ENCODE data around the gene NAALADL2.

Gene NAALADL2

GRCh38 chr3:175325440-175325839, 466.3 kb downstream of the NAALADL2 start:
- Histone ChIP-seq H3K9ac (ENCODE audit: low read depth, low read length) (no peak overlapping the region), H3K4me1 (ENCODE audit: insufficient read depth, low read length) (no peaks in the 10 kb centered on the region), H3K36me3 (ENCODE audit: insufficient read depth, low read length) (no peaks in the 10 kb centered on the region), H3K9me3 (ENCODE audit: control insufficient read depth, insufficient read depth, low read length) (no peaks in the 10 kb centered on the region)

- Histone ChIP-seq H3K9ac (ENCODE audit: low read depth, low read length) (no peak overlapping the region), H3K36me3 (ENCODE audit: insufficient read depth, low read length) (no peaks in the 10 kb centered on the region), H3K4me1 (ENCODE audit: insufficient read depth, low read length) (no peaks in the 10 kb centered on the region), H3K9me3 (ENCODE audit: control insufficient read depth, insufficient read depth, low read length) (no peaks in the 10 kb centered on the region)
Observed at GRCh38 chr3:175326041-175326440, 466.9 kb downstream of the NAALADL2 start.

GRCh38 chr3:175329373-175329772, 470.2 kb downstream of the NAALADL2 start:
- no peaks in the 10 kb centered on the region for H3K9me3 ChIP-seq (ENCODE audit: control insufficient read depth, insufficient read depth, low read length)
- no peaks in the 10 kb centered on the region for H3K36me3 ChIP-seq (ENCODE audit: insufficient read depth, low read length)
- no peaks in the 10 kb centered on the region for H3K4me1 ChIP-seq (ENCODE audit: insufficient read depth, low read length)
- no peak overlapping the region for H3K9ac ChIP-seq (ENCODE audit: low read depth, low read length)

DNA sequence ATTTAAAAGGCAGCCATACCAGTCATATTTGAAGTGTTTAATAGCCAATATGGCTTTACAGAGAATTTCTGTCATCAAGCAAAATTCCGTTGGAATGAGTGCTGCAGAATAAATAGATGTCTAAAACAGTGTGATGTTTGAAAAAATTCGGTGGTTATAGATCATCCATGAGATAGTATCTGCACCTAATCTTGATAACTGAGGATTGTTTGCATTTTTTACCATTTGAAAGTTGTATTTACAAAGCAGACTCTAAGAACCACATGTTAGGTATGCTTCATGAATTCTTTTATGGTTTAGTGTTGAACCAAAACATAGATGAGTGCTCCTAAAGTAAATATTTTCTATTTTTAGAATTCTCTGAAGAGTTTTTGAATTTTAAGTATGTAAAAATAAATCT, 476.1 kb downstream of the NAALADL2 start:
- Histone ChIP-seq H3K9ac (ENCODE audit: low read depth, low read length) (no peak overlapping the region), H3K4me1 (ENCODE audit: insufficient read depth, low read length) (no peaks in the 10 kb centered on the region), H3K9me3 (ENCODE audit: control insufficient read depth, insufficient read depth, low read length) (no peaks in the 10 kb centered on the region), H3K36me3 (ENCODE audit: insufficient read depth, low read length) (no peaks in the 10 kb centered on the region)

DNA sequence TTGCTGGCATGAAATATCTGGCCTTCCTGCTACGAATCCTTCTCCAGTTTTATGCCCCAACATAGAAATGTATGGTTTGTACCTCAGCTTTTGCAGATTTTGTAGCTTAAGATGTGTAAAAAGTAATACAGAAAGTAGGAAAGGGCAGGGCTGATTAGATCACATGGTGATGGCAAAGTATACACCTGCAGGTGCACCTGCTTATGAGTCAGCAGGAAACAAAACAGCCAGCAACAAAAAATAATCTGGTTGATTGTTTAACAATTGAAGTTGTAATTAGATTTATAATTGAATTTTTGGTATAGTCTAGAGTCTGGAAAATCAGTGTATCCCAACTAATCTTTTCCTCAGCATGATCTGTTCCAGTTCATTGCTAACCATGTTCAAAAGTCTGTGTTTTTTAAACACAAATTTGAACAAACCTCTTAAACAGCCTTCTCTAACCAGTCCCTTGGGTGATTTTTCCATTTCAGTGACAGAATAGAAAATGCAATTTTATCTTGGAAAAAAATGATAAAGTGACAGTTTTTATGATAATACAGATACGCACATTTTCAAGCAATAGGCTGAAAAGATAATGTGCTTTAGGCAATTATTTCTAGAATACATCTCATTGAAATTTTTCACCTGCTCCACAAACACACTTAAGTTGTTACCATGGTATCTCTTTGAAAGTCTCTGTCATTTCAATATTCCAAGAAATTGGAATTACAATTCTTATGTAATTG, 477.4 kb downstream of the NAALADL2 start:
- no peaks in the 10 kb centered on the region for H3K36me3 ChIP-seq (ENCODE audit: insufficient read depth, low read length)
- no peaks in the 10 kb centered on the region for H3K4me1 ChIP-seq (ENCODE audit: insufficient read depth, low read length)
- no peak overlapping the region for H3K9ac ChIP-seq (ENCODE audit: low read depth, low read length)
- no peaks in the 10 kb centered on the region for H3K9me3 ChIP-seq (ENCODE audit: control insufficient read depth, insufficient read depth, low read length)

DNA sequence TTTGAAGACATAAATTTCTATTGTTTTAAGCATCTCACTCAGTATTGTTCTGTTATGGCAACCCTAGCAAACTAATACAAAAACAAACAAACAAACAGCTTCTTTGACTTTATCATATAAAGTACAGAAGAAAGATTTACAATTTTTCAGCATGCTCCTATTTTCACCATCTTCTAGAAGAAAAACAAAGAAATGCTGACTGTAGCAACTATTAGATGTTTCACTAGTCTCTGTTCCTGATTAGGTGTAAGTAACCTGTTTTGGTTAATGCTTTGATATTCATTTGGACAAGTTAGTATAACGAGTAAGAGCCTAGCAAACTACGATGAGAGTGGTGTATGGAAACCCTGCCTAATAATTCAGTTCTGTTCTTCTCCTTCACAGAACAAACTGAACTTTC, 478.5 kb downstream of the NAALADL2 start:
- no peaks in the 10 kb centered on the region for H3K36me3 ChIP-seq (ENCODE audit: insufficient read depth, low read length)
- H3K9me3 ChIP-seq (ENCODE audit: control insufficient read depth, insufficient read depth, low read length): no peaks in the 10 kb centered on the region
- no peaks in the 10 kb centered on the region for H3K4me1 ChIP-seq (ENCODE audit: insufficient read depth, low read length)
- no peak overlapping the region for H3K9ac ChIP-seq (ENCODE audit: low read depth, low read length)

DNA sequence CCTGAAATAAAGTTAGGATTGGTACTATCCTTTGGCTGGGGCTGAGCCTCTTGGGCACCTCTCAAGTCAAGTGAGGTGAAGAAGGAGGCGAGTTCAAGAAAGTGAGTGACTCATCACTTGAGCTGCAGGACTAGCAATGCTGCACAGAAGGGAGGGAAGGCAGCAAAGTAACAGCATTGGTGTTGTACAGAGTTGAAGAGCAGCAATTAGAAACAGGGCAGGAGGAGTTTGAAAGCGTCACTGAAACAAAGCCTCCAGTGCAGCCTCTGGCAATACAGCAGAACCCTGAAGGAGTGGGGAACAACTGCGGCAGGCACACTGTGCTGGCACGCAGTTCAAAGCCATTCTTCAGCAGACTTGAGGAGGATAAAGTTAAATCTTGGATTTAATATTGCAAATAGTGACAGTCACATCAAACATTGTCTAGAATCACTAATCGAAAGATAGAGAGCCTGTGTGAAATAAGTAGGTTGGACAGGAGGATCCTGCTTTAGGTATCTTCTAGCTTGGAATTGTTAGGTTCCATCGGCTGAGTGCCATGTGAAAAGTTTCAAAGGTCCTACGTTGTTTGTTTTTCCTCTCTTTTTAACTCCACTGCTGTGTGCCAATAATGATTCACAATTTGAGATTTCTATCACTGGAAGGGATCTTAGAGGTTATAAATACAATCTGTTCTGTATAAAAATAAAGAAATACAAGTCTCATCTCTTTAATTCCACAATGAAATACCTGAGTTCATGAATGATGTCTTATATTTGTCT, 479.8 kb downstream of the NAALADL2 start:
- H3K9ac ChIP-seq (ENCODE audit: low read depth, low read length): no peak overlapping the region
- no peaks in the 10 kb centered on the region for H3K9me3 ChIP-seq (ENCODE audit: control insufficient read depth, insufficient read depth, low read length)
- no peaks in the 10 kb centered on the region for H3K36me3 ChIP-seq (ENCODE audit: insufficient read depth, low read length)
- H3K4me1 ChIP-seq (ENCODE audit: insufficient read depth, low read length): no peaks in the 10 kb centered on the region

GRCh38 chr3:175340338-175341015, 481.3 kb downstream of the NAALADL2 start:
- no peaks in the 10 kb centered on the region for H3K36me3 ChIP-seq (ENCODE audit: insufficient read depth, low read length)
- H3K4me1 ChIP-seq (ENCODE audit: insufficient read depth, low read length): no peaks in the 10 kb centered on the region
- H3K9ac ChIP-seq (ENCODE audit: low read depth, low read length): no peak overlapping the region
- H3K9me3 ChIP-seq (ENCODE audit: control insufficient read depth, insufficient read depth, low read length): no peaks in the 10 kb centered on the region

DNA sequence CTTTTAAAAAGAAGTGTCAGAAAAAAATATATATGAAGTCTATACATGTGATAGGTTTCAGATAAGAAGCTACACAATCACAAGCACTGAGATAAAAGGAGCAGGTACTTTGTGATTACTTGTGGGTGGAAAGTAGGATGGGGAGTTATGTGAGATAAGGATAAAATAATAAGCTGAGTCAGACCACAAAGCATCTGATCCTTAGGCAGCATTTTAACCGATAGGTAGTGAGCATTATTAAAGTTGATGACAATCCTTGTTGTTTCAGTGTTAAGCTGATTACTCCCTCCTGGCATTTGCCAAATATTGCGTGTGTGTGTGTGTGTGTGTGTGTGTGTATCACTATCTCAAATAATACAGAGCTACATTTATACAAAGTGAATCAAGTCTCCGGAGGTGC, 483.1 kb downstream of the NAALADL2 start:
- Histone ChIP-seq H3K36me3 (ENCODE audit: insufficient read depth, low read length) (no peaks in the 10 kb centered on the region), H3K9ac (ENCODE audit: low read depth, low read length) (no peak overlapping the region), H3K9me3 (ENCODE audit: control insufficient read depth, insufficient read depth, low read length) (no peaks in the 10 kb centered on the region), H3K4me1 (ENCODE audit: insufficient read depth, low read length) (no peaks in the 10 kb centered on the region)

- Histone ChIP-seq H3K9ac (ENCODE audit: low read depth, low read length) (no peak overlapping the region), H3K4me1 (ENCODE audit: insufficient read depth, low read length) (no peaks in the 10 kb centered on the region), H3K9me3 (ENCODE audit: control insufficient read depth, insufficient read depth, low read length) (no peaks in the 10 kb centered on the region), H3K36me3 (ENCODE audit: insufficient read depth, low read length) (no peaks in the 10 kb centered on the region)
Observed at GRCh38 chr3:175343946-175344345, 484.8 kb downstream of the NAALADL2 start.

DNA sequence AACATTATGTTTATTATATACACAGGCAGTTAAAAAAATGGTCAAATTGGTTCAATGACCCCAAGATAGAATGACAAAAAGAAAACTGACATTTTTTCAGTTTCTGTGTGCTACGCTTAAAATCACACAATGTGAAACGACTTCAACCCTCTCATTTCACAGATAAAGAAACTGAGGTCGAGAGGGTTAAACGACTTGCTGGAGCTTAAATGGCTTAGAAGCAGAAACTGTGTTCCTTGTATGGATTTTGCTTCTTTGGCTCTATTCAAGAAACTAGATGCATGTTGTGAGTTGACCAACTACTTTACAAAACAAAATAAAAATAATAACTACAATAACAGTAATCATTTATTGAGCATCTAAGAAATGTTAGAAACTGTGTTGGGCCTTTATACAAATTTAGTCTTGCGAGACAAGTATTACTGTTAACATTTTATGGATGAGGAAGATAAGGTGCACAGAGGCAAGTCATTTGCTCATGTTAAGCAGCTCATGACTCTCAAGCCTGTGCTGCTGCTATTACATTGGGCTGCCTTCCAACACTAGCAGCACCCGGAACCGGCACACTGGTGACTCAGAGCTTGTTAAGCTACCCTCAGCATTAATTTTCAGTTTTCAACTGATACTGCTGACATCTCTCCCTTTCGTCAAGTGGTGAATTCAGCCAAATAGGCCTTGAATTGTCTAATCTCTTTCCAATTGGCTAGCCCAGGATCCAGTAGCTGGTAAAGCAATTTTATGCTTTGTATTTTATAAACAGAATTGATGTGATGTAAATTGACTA, 487.6 kb downstream of the NAALADL2 start:
- Histone ChIP-seq H3K9me3 (ENCODE audit: control insufficient read depth, insufficient read depth, low read length) (no peaks in the 10 kb centered on the region), H3K4me1 (ENCODE audit: insufficient read depth, low read length) (no peaks in the 10 kb centered on the region), H3K9ac (ENCODE audit: low read depth, low read length) (no peak overlapping the region), H3K36me3 (ENCODE audit: insufficient read depth, low read length) (no peaks in the 10 kb centered on the region)

GRCh38 chr3:175349168-175349567, 490.0 kb downstream of the NAALADL2 start:
- no peaks in the 10 kb centered on the region for H3K36me3 ChIP-seq (ENCODE audit: insufficient read depth, low read length)
- H3K4me1 ChIP-seq (ENCODE audit: insufficient read depth, low read length): no peaks in the 10 kb centered on the region
- no peaks in the 10 kb centered on the region for H3K9me3 ChIP-seq (ENCODE audit: control insufficient read depth, insufficient read depth, low read length)
- no peak overlapping the region for H3K9ac ChIP-seq (ENCODE audit: low read depth, low read length)

GRCh38 chr3:175355801-175356335, 496.7 kb downstream of the NAALADL2 start:
- no peak overlapping the region for H3K9ac ChIP-seq (ENCODE audit: low read depth, low read length)
- no peaks in the 10 kb centered on the region for H3K36me3 ChIP-seq (ENCODE audit: insufficient read depth, low read length)
- no peaks in the 10 kb centered on the region for H3K4me1 ChIP-seq (ENCODE audit: insufficient read depth, low read length)
- H3K9me3 ChIP-seq (ENCODE audit: control insufficient read depth, insufficient read depth, low read length): no peaks in the 10 kb centered on the region

- Histone ChIP-seq H3K9ac (ENCODE audit: low read depth, low read length) (no peak overlapping the region), H3K4me1 (ENCODE audit: insufficient read depth, low read length) (no peaks in the 10 kb centered on the region), H3K36me3 (ENCODE audit: insufficient read depth, low read length) (no peaks in the 10 kb centered on the region), H3K9me3 (ENCODE audit: control insufficient read depth, insufficient read depth, low read length) (no peaks in the 10 kb centered on the region)
Observed at GRCh38 chr3:175356899-175357324, 497.8 kb downstream of the NAALADL2 start.
